NCI-H1105 treated with DMSO at 0.1 percent for 48 hours (cell line): ENCODE results near the gene TBC1D8.

Experiments
- DNase-seq: peaks from one replicate; lab custom pipeline; 2025; lab: John Stamatoyannopoulos, UW

The TBC1D8 gene

DNA sequence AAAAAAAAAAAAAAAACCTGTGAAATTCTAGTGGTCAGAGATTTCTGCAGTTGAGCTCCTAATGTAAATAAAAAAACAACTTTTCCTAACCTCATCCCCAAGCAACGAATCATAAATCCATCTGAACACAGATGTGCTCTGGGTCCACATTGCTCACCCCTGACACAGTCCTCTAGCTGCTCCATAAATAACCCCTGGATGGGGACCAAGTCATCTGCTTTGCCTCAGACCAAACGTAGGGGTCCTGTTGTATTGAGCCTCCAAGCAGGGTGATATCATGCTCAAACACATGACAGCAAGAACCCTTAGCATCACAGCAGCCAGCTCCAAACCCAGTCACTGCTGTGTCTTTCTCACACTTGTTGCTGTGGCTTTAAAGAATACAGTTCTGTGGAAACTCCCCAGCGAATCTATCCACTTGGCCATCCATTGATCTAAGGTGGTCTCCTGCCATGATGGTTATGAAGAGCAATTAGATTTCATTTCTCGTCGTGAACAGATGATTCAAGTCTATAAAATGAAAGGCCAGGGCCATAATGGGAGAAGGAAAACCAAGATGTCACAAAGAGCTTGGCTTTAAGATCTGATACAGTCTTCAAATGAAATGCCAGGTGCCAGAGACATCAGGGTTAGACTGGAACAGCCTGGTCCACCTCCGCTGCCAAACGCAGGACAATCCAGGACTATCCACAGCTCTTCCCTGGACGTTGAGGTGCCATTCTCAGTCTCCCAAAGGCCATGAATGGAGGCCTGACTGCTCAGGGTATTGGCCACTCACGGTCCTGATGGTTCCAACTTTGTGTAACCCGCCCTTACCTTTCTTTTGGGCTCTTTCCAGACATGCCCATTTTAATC, 39.0 kb downstream of the TBC1D8 start:
- DNase-seq = no peak

DNA sequence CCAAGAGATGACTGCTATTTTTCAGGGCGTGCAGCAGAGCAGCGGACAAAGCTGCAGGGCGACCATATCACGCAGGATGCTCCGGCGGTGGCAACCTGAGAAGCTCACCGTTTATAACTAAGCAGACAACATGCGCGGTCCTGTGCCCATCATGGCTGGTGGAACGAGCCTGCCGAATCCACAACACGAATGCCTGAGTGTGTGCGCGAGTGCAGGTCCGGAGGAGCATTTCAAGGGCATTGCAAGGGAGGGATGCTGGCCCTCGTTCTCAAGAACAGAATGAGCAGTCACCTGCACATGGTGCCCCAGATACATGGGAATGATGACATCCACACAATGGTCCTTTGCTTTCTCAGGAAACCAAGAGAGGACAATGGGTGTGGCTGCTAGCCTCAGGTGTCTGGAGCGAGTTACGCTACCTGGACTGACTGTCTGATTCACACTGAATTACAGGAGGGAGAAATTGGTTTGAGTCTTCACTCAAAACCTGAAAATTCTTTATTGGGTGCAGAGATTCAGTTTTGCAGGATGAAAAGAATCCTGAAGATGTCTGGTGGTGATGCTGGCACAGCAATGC, 39.8 kb downstream of the TBC1D8 start:
- no peak for DNase-seq

DNA sequence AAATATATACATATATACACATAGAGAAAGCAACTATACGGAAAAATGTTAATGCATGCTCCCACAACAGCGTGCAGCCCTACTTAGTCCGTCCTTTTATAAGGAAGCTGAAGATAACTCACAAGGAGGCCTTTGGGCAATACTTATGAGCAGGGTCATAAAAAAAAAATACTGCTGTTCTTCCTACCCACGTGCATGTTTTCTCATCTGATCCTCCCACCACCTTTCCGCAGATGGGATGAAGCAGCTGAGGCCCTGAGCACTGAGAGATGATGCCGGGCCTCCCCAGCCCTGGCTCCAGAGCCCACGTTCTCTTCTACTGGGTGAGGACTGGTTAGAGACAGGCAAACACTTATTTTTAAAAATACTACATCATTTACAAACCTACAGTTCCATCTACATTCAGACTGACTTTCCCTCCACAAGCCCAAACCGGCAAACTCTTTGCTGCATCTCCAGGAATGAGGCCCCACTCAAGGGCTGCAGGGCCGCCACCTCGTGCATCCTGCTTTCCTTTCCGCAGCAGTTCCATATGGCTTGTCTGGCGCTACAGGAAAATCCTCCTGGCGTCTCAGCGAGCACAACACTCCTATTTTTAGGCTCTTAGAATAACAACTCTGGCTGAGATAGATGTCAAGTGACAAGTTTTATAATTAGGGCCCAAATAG, 41.6 kb downstream of the TBC1D8 start:
- DNase-seq = no peak

DNA sequence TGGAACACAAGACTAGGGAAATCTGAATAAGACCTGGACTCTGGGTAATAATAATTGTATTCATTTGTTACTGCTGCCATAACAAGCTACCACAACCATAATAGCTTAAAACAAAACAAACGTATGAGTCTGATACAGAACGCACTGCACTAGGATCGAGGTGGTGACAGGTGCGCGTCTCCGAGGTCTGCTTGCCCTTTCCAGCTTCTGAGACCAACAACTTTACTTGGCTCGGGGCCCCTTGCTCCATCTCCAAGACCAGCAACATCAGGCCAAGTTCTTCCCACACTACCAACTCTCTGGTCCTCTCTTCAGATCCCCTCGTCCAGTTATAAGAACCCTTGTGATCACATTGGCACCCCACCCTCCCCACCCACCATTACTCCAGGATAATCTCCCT, 42.8 kb downstream of the TBC1D8 start:
- DNase-seq = no peak

DNA sequence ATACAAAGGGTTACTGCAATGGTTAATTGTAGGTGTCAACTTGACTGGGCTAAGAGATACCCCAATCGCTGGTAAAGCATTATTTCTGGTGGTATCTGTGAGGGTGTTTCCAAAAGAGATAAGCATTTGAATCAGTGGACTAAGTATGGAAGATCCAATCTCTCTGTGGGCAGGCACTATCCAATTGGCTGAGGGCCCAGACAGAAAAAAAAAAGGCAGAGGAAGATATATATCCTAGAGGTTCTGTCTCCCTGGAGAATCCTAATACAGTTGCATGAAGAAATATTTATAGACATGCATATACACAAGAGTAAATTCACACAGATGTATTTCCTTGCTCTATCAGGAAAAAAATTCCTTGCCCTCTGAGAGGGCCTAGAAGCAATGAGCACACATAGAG, 43.9 kb downstream of the TBC1D8 start:
- no peak for DNase-seq

DNA sequence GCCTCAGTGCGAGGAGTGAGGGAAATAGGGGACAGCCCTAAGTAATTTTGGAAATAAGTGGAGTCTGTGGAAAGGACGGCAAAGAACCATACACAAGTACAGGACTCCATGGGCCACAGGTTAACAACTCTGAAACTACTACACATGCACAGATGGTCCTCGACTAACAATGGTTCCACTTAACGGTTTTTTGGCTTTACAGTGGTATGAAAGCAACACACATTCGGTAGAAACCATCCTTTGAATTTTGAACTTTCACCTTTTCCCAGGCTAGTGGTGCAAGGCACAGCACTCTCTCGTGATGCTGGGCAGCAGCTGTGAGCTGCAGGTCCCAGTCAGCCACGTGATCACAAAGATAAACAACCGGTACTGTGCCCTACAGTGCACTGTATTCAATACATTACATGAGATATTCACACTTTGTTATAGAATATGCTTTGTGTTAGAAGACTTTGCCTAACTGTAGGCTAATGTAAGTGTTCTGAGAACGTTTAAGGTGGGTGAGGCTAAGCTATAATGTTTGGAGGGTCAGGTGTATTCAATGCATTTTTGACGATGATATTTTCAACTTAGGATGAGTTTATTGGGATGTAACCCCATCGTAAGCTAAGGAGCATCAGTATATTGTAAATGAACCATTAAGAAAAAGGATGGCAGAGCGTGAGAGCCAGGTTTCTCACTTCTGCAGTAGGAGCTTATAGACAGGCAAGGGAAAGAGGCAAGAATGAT, 44.6 kb downstream of the TBC1D8 start:
- no peak for DNase-seq

DNA sequence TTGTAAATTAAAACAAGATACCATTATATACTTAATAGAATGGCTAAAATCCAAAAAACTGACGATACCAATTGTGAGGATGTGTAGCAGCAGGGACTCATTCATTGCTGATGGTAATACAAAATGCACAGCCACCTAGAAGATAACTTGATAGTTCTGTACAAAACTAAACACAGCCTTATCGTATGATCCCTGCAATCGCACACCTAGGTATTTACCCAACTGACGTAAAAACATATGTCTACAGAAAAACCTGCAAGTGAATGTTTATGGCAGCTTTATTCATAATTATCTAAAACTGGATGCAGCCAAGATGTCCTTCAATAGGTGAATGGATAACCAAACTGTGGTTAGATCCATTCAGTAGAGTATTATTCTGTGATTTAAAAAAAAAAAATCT, 45.5 kb downstream of the TBC1D8 start:
- no peak for DNase-seq

DNA sequence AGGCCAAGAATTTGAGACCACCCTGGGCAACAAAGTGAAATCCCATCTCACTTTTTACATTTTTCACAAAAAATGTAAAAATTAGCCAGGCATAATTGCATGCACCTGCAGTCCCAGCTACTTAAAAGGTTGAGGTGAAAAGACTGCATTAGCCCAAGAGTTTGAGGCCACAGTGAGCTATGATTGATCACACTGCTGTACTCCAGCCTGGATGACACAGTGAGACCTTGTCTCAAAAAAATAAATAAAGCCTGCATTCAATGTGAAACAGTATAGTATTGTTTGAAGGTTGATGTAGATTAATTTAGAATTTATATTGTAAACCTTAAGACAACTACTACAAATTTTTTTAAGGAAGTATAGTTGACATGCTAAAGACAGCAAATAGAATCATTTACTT, 53.5 kb downstream of the TBC1D8 start:
- no peak for DNase-seq

DNA sequence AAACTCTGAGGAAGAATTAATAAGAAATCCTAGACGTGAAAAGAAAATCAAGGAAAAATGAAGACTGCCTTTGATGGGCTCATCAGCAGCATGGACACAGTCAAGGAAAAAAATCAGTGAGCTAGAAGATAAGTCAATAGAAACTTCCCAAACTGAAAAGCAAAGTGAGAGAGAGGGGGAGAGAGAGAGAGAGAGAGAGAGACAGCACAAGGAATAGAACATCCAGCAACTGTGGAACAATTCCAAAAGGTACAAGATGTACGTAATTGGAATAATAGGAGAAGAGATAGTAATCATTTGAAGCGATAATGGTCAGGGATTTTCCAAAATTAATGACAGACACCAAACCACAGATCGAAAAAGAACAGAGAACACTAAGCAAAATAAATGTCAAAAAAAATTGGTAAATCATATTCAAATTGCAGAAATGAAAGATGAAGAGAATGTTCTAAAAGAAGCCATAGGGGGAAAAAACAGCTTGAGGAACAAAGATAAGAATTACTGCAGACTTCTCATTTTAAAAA, 54.5 kb downstream of the TBC1D8 start:
- no peak for DNase-seq

DNA sequence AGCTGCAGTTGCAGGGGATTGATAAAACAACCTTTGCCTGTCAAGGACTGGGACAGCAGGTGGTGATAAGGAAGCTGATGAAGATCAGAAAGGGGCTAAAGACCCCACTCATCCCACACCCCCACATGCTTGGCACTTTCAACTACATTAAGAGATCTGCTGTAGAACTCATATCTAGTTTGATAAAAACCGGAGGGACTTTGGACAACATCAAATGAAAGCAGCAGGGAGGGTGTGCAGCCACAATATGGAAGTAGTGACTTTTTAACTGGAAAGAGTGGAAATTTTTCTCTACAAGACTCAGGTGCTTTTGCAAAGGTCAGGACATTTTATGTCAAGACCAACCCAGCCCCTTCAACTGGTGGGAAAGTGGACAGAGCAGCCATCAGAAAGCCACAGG, 56.8 kb downstream of the TBC1D8 start:
- DNase-seq = no peak

DNA sequence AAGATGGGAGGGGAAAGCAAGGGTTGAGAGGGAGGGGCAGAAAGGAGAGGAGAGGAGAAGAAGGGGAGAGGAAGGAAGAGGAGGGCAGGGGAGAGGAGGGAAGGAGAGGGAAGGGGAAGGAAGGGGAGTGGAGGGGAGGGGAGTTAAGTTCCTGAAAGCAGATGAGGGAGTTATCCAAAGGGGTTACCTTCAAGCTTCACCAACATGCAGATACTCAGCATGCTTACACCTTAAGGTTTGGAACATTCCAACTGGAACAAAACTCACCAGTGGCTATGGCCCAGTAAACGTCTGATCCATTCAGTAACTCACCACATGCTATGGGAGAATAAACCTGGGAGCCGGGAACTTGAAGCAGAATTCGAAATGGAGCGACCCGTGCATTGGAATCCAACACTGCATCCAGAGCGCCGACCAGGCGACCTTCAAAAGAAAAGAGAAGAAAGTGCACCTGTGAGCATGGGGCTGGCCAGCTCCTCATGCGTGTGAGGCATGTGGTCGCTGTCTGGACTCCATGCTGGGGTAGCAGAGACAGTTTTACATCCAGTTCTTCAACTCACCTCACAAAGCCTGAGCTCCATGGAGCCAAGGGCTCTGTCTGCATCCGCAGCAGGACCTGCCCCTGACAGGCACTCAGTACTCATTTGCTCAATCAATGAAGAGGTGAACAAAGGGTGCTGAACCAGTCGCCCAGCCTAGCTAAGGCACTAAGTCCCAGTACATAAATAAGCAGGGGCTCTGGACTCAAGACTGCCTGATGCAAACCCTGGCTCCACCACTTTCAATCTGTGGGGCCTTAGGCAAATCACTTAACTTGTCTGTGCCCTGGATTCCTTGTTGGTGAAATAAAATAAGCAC, 61.0 kb downstream of the TBC1D8 start:
- no peak for DNase-seq

DNA sequence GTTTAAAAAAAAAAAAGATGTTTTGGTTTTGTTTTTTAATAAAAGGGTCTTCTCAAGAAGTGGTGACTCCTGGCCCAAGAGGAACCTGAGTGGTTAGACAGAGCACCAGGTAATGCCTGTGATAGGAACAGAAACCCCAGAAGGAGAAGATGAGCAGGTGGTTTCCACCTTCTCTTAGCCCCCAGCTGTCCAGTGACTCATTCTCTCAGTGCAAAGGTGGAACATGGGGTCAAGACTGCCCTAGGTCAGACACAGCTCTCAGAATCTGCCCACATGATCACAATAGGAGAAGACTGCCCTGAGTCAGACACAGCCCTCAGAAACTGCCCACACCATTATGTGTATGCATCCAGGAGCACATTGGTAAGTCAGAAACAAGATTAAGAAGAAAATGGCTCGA, 61.8 kb downstream of the TBC1D8 start:
- no peak for DNase-seq

DNA sequence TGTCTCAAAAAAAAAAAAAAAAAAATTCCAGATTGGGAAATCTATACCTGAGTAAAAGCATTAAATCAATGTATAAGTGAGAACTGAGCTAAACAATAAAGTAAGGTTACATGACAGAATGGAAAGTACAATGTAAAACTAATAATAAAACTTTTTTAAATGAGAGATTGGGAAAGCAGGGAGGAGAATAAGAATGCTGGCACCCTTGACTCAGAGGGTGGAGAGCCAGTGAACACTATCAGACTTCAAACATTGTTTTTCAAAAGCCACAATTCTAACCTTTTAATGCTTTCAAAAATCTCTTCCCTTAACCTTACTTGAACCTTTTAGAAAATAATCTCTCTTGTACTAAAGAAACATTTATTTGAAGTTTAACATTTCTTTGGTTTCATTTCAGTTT, 63.5 kb downstream of the TBC1D8 start:
- DNase-seq = no peak

DNA sequence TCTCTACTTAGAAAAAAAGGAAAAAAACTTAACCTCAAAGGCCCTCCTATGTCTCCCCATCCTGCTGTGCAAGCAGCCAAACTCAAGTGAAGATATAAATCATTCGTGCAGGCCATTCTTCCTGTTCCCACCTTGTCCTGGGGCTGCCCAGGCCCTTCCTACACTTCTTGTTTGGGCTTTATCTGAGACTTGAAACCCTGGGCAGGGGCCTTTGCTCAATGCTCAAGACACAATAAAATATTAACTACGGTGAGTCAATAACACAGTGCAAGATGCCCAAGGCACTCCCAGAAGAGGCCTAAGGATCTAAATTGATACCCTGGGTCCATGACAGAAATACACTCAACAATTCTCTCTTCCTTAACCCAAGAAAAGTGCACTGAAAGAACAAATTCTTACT, 67.6 kb downstream of the TBC1D8 start:
- DNase-seq = no peak

DNA sequence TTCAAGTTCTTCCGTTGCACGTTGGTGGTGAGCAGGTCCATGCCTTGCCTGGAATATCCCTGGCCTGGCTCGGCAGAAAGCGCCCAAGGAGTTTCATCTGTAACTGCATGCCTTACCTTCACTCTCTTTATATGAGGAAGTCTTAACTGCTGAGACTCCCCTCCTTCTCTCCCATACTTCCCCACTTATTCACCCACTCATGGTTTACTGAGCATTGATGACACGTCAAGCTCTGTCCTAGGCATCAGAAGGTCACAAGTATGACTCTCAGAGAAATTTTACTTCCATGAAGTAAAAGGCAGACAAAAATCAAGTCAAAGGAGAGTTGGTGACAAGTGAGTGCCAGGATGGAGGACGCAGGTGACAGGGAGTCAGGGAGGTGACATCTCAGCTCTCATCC, 68.2 kb downstream of the TBC1D8 start:
- no peak for DNase-seq

DNA sequence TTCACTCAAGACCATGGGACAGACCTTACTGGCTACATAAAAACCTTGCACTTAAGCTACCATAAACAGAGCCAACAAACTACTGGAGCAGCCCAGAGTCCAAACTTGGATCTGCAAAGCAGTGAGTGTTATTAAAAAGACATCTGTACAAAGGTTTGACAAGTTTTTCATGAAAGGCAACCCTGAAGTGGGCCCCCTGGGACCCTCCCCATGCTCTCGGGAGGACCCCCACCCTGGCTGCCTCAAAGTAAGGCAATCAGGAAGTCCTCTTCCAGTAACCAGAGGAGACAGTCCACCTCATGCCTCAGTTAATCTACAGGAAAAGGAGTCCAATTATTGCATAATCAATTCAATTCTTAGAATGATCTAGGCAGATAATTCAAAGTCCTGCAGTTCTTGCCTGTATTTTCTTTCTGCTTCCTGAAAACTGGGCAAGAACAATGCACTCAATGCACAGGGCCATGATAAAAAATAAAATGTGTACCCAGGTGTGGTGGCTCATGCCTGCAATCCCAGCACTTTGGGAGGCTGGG, 69.7 kb downstream of the TBC1D8 start:
- no peak for DNase-seq

DNA sequence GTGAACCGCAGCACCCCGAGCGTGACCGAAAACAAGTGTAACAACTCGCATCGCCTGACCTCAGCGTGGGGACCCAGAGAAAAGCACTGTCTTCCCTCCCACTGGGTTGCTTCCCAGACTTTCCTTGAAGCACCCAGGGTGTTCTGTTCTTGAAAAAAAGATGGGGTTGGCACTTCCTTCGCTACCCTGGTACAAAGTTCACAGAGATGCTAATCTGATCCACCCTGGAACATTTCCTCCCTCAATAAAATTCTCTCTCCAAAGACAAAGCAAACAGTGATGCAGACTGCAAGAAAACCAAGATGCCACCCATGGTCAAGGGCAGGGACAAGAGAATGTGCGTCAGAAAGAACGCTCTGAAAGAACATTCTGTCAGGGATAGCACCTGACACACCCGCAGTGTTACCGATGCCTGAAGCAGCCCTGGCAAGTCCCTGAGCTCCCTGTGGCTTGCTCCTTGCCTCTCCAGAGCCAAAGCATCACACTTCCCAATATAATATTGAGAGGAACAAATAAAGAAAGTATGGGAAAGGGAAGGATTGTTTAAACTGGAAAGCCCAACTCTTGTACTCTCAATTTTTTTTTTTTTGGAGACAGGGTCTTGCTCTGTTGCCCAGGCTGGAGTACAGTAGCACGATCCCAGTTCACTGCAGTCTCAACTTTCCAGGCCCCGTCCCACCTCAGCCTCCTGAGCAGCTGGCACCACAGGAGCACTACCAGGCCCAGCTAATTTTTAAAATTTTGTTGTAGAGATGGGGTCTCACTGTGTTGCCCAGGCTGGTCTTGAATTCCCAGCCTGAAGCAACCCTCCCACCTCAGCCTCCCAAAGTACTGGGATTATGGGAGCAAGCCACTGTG, 70.7 kb downstream of the TBC1D8 start:
- no peak for DNase-seq

DNA sequence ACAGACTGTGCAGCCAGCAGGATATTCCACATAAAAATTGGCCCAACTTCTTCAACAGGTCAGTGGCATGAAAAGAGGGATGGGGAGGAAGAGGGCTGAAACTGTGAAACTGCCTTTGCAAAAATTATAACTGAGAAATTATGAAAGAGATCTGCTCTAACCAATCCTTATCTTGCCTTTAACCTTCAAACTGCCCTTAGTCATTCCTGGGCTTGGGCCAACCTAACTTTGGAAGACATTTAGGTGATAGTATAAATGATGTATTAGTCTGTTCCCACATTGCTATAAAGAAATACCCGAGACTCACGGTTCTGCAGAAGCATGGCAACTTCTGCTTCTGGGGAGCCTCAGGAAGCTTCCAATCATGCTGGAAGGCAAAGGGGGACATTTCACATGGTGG, 74.6 kb downstream of the TBC1D8 start:
- no peak for DNase-seq

DNA sequence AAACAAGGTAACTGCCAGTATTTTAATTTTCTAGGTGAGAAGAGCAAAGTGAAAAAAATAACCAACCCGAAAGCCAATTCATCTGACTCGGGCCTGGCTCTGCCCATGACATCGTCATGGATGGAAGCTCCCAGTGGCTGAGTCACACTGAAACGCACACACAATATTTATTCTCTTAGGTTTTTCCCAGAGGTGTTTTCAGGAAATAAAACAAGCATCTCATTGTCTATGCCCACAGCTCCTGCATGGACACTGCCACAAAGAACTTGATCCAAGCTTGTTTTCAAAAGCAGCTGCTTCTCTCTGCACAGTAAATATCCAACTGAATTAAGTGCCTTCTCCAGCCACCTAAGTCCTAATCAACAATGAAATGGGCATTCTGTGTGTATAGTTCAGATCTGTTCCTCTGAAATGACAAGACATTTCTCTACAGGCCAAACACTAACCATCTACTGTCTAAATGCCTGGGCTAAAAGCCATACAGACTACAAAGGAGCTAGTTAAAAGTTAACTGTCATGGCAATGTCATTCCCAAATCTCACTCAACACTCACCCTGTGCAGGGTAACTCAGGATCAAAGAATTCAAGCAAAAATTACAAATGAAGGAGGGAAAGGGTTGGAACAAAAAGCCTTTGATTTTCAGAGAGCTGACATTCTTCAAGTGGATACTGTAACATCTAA, 86.2 kb downstream of the TBC1D8 start:
- no peak for DNase-seq

DNA sequence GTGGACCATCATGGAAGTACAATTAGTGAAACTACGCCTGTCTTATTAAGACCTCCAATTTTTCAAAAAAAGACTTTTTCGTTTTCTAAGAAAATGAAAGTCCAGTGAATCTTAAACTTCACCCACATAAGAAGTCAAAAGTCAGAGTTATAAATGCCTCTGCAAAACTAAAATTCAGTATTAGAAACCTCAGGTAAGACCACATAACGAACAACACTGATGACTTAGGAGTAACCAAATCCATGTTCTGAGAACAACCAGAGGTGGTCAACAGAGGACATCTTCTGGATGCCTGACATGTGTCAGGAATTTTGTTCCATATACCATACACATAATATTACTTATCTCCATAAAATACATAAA, 86.7 kb downstream of the TBC1D8 start:
- DNase-seq = no peak
